Stimulated activated memory B cell treated with anti-CD40 and anti-IgM and Interleukin-4, amounts not matched to agents 10 μg/mL and 1 μg/mL and 100 μg/mL, for 72 hours (primary cell): ENCODE results near the gene STPG1.

Experiments used
- ATAC-seq: fragments of 150-1000 bp; cut with Tn5 transposase; 2 replicates; pipeline ENCODE4 v1.10.0; 2021
- H3K27ac Mint-ChIP-seq: one replicate; pipeline ENCODE4 v1.8.0; 2022; ENCODE audit warnings: mild to moderate bottlenecking, mixed read lengths
- H3K27me3 Mint-ChIP-seq: one replicate; pipeline ENCODE4 v1.8.0; 2022; ENCODE audit warnings: mixed read lengths
- H3K36me3 Mint-ChIP-seq: one replicate; pipeline ENCODE4 v1.8.0; 2022; ENCODE audit warnings: mixed read lengths
- H3K4me1 Mint-ChIP-seq: one replicate; pipeline ENCODE4 v1.8.0; 2022; ENCODE audit warnings: mixed read lengths
- H3K4me3 Mint-ChIP-seq: one replicate; pipeline ENCODE4 v1.8.0; 2022; ENCODE audit warnings: mild to moderate bottlenecking, moderate library complexity, mixed read lengths
- H3K9me3 Mint-ChIP-seq: one replicate; pipeline ENCODE4 v1.8.0; 2022; ENCODE audit warnings: mixed read lengths

The STPG1 gene

DNA sequence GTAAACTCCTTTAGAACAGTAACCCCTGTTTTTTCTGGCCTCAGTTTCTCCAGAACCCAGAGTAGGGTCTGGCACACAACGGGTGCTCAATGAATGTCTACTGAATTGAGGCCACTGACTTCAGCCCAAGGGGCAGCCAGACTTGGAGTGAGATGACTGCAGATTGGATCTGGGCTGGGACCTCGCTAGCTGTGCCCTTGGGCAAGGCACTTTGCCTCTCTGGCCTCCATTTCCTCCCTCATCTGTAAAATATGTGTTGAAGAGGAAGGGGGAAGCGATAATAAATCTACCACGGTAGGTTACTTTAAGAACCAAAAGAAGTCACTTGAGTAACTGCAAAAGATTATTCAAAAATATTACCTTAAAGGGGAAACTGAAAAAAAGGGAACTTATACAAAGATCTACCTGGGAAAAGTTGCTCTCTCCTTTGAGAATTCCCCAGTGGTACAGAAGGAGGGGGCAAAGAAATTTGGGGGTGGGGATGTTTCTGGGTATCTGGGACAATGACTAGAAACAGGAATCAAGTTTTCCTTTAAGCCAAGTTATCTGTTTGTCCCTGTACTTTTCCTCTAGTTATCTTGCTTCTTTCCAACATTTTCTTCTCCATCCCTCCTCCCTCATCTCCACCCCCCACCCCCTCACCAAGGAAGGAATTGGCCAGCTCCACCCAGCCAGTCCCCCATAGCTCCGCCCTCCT lies 94.8 kb downstream of the STPG1 start:
- Mint-ChIP-seq H3K27me3 (peaks cover 47% of the 10 kb centered on the region), H3K27ac (no peak overlapping the region), H3K9me3 (no peaks in the 10 kb centered on the region), H3K4me1 (peaks cover 42% of the 10 kb centered on the region), H3K36me3 (no peaks in the 10 kb centered on the region), H3K4me3 (no peak overlapping the region)
- no peak for ATAC-seq

DNA sequence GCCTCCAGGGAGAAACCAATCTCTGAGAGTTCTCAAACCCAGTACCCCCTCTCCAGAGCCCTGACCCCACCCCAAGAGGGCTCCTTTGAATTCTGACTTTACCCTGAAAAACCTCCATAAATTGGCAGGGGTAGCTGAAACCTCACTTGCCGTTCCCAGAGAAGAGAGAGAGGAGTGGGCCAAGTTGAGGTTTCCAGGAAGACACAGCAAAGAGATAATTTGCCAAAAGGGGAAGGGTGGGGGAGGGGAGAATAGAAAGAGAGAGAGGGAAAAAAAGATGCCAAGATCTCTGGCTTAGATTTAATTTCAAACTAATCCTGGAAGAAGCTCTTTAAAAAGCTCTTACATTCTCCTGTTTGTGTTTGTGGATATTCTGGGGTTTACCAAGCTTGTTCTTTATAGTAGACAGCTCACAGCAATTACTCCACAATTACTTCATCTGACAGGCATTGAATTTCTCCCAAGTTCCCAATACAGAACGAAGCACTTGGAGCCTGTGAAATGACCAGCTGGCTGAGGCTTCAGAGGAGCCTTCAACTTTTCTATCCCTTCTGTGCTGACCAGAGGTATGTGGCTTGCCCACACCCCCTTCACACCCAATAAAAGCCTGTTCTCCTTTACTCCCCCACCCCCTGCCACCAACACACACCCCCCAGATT lies 95.5 kb downstream of the STPG1 start:
- Mint-ChIP-seq H3K9me3 (no peaks in the 10 kb centered on the region), H3K36me3 (no peaks in the 10 kb centered on the region), H3K4me1 (peaks cover 42% of the 10 kb centered on the region), H3K27me3 (peaks cover 53% of the 10 kb centered on the region), H3K27ac (no peak overlapping the region), H3K4me3 (no peak overlapping the region)
- no peak for ATAC-seq

- Mint-ChIP-seq H3K36me3 (no peaks in the 10 kb centered on the region), H3K4me1 (peaks cover 41% of the 10 kb centered on the region), H3K9me3 (no peaks in the 10 kb centered on the region), H3K27me3 (peaks cover 53% of the 10 kb centered on the region), H3K4me3 (no peak overlapping the region), H3K27ac (no peak overlapping the region)
- no peak for ATAC-seq
Measured at GRCh38 chr1:24317081-24317480, 96.5 kb downstream of the STPG1 start.

GRCh38 chr1:24316645-24317044 lies 96.9 kb downstream of the STPG1 start:
- H3K36me3 Mint-ChIP-seq: no peaks in the 10 kb centered on the region
- H3K4me1 Mint-ChIP-seq: peaks cover 38% of the 10 kb centered on the region
- H3K27ac Mint-ChIP-seq: no peak overlapping the region
- H3K9me3 Mint-ChIP-seq: no peaks in the 10 kb centered on the region
- no peak overlapping the region for H3K4me3 Mint-ChIP-seq
- peaks cover 53% of the 10 kb centered on the region for H3K27me3 Mint-ChIP-seq
- ATAC-seq: no peak

GRCh38 chr1:24315391-24315790 lies 98.2 kb downstream of the STPG1 start:
- H3K27ac Mint-ChIP-seq: no peak overlapping the region
- no peak overlapping the region for H3K4me3 Mint-ChIP-seq
- no peak for ATAC-seq
- no peaks in the 10 kb centered on the region for H3K36me3 Mint-ChIP-seq
- no peaks in the 10 kb centered on the region for H3K9me3 Mint-ChIP-seq
- peaks cover 50% of the 10 kb centered on the region for H3K27me3 Mint-ChIP-seq
- H3K4me1 Mint-ChIP-seq: peaks cover 31% of the 10 kb centered on the region

DNA sequence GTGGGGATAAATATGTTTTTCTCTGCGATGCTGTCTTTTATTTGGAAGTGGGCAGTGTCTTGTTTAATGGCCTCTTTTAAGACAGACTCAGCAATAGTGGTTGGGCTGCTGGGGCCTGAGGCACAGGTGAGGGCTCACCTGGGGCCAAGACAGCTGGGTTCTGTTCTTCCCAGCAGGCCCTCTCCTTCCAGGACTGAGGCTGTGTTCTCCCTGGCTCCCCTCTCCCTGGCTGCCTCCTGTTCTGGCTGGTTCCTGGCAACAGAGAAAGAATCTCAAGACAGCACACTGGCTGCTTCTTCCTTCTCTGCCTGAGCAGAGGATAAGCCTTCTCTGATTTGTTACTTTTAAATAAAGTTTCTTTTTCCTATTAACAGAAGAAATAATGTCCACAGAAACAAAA lies 101.8 kb downstream of the STPG1 start:
- ATAC-seq: no peak
- no peaks in the 10 kb centered on the region for H3K9me3 Mint-ChIP-seq
- H3K27me3 Mint-ChIP-seq: peaks cover 25% of the 10 kb centered on the region
- H3K4me3 Mint-ChIP-seq: no peak overlapping the region
- H3K4me1 Mint-ChIP-seq: peaks cover 8% of the 10 kb centered on the region
- H3K36me3 Mint-ChIP-seq: no peaks in the 10 kb centered on the region
- no peak overlapping the region for H3K27ac Mint-ChIP-seq

- H3K27ac Mint-ChIP-seq: no peak overlapping the region
- no peaks in the 10 kb centered on the region for H3K36me3 Mint-ChIP-seq
- peaks cover 5% of the 10 kb centered on the region for H3K4me1 Mint-ChIP-seq
- peaks cover 20% of the 10 kb centered on the region for H3K27me3 Mint-ChIP-seq
- H3K9me3 Mint-ChIP-seq: no peaks in the 10 kb centered on the region
- H3K4me3 Mint-ChIP-seq: no peak overlapping the region
- no peak for ATAC-seq
Measured at GRCh38 chr1:24311234-24311633, 102.3 kb downstream of the STPG1 start.

- no peak for ATAC-seq
- no peaks in the 10 kb centered on the region for H3K36me3 Mint-ChIP-seq
- H3K9me3 Mint-ChIP-seq: no peaks in the 10 kb centered on the region
- H3K27ac Mint-ChIP-seq: no peak overlapping the region
- H3K27me3 Mint-ChIP-seq: peaks cover 23% of the 10 kb centered on the region
- H3K4me3 Mint-ChIP-seq: no peak overlapping the region
- H3K4me1 Mint-ChIP-seq: peaks cover 5% of the 10 kb centered on the region
Measured at GRCh38 chr1:24309762-24310485, 103.7 kb downstream of the STPG1 start.

DNA sequence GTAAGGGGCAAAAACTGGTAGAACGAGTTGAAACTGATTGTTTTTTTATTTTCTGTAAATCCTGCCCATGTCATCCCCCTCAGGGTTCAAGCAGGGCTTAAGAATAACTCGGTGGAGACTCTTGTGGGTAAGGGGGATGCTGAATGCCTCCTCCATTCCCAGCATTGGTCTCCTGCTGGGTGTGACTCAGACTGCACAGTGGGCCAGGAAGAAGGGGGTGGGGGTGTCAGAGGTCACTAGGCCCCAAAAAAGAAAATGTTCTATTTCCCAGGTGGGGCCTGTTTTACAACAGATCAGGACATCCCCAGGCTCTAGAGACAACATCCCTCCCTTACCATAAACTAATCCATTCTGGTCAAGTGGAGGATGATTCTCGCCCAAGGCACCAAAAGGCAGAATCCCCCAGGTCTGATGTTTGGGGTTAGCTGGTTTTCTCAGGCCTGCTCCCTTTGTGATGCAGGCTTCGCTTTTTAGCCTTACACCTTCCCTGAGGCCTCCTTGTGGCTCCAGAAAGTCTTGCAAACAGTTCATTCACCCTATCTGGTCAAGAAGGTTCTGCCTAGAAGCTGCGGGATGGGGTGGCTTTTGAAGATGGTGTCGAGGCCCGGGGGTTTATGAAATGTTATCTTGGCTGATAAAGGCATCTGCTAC lies 105.1 kb downstream of the STPG1 start:
- Mint-ChIP-seq H3K36me3 (no peaks in the 10 kb centered on the region), H3K4me3 (no peak overlapping the region), H3K4me1 (peaks cover 5% of the 10 kb centered on the region), H3K27me3 (peaks cover 23% of the 10 kb centered on the region), H3K27ac (no peak overlapping the region), H3K9me3 (no peaks in the 10 kb centered on the region)
- ATAC-seq: no peak
